C4-2B (cell line): Measurements from ENCODE around the gene DDAH2.

Experiments
- H3K27ac ChIP-seq: fragments of 450-650 bp; 2 replicates; pipeline ENCODE4 v1.5.1; 2017
- CTCF ChIP-seq: fragments of 450-650 bp; conservative IDR thresholded peaks from 2 replicates; pipeline ENCODE4 v1.5.1; 2017; ENCODE audit warnings: mild to moderate bottlenecking
- ZFX ChIP-seq: fragments of 450-650 bp; IDR thresholded peaks from 2 replicates; pipeline ENCODE4 v1.6.1; 2017

The DDAH2 gene

GRCh38 chr6:31765559-31765909 lies 36.4 kb upstream of the DDAH2 start:
- TF ChIP-seq ZFX (no peak), CTCF (no peak)

GRCh38 chr6:31764198-31764597 lies 35.1 kb upstream of the DDAH2 start:
- H3K27ac ChIP-seq: no peak overlapping the region
- TF ChIP-seq CTCF (no peak), ZFX (no peak)

More at GRCh38 chr6:31765559-31765909, 36.4 kb upstream of the DDAH2 start:
- no peak overlapping the region for H3K27ac ChIP-seq

GRCh38 chr6:31763619-31763940 lies 34.5 kb upstream of the DDAH2 start:
- TF ChIP-seq ZFX: no peak
- TF ChIP-seq CTCF: no peak
- no peak overlapping the region for H3K27ac ChIP-seq

GRCh38 chr6:31762878-31763618 lies 33.9 kb upstream of the DDAH2 start:
- no peak overlapping the region for H3K27ac ChIP-seq

GRCh38 chr6:31762356-31762755 lies 33.3 kb upstream of the DDAH2 start, which contains the start of gene SAPCD1:
TSS of gene SAPCD1 (plus strand) at chr6:31762656. CDS start at chr6:31763055, 399 bp downstream.
- no peak for TF ChIP-seq ZFX
- no peak for TF ChIP-seq CTCF
- H3K27ac ChIP-seq: no peak within 1 kb of the TSS

More at GRCh38 chr6:31762878-31763618, 33.9 kb upstream of the DDAH2 start:
- TF ChIP-seq ZFX (no peak), CTCF (no peak)

GRCh38 chr6:31761343-31761742 lies 32.2 kb upstream of the DDAH2 start:
- TF ChIP-seq ZFX: no peak
- no peak for TF ChIP-seq CTCF
- no peak overlapping the region for H3K27ac ChIP-seq

GRCh38 chr6:31760790-31761189 lies 31.7 kb upstream of the DDAH2 start:
- no peak overlapping the region for H3K27ac ChIP-seq
- TF ChIP-seq CTCF: no peak
- no peak for TF ChIP-seq ZFX
